Right lobe of liver (tissue), 4 donors: Measurements from ENCODE around the gene ARL6IP5.

Experiments used
- CTCF ChIP-seq, 4 donors: fragments of 200-600 bp in 3 of 4; fragments of 450-650 bp in 1 of 4; IDR thresholded peaks; one replicate each; pipeline versions ENCODE4 v1.5.1 to v1.8.0; 2016 to 2022; ENCODE audit warnings: antibody characterized with exemption in 4 of 4, mild to moderate bottlenecking in 2 of 4
- POLR2A ChIP-seq: fragments of 450-650 bp; IDR thresholded peaks from one replicate; pipeline ENCODE4 v1.6.1; 2017; ENCODE audit warnings: antibody characterized with exemption, mild to moderate bottlenecking
- donor health status: DM: no; HTN: no; CAD: no.
- donor health status: DM: no; HTN: no; CAD: no.
- donor health status: DM: no; HTN: yes; CAD: no.

DNA sequence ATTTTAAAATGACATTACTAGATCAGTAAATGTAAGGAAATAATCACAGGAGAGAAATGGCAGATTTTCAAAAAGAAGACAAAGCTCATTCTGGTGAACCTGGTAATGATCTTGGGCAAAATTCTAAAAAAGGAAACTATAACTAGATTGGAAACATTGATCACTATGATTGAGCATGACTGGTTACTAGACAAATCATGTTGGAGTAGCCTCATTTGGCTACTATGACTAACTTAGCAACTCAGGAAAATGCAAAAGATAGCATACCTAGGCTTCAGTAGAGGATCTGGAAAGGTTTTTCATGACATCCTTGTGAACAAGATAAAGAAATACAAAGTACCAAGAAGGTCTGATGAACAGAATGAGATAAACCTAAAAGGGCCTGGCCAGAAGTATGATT is 25.0 kb upstream of the ARL6IP5 start:
- TF ChIP-seq POLR2A: no peak
- no peak for TF ChIP-seq CTCF (IDR thresholded peaks at IDR 0.05)
